Gastroesophageal sphincter (tissue), 4 donors: ENCODE measurements around the gene ARFGAP1. TPM values are rescaled to one million over a fixed set of nuclear protein-coding genes. Genes with fewer than 3 reads are reported as not detected.
A peak's percentile ranks its signal among the peaks of the same experiment; 100 is the strongest.

Source experiments
- ATAC-seq: fragments of 150-250 bp; one replicate; pipeline ENCODE4 v1.9.1; 2016; ENCODE audit warnings: mild to moderate bottlenecking, moderate library complexity
- H3K27ac ChIP-seq, 4 donors: fragments of 200-600 bp; sonication (generic) in 3 of 4; 1 replicate in 3 of 4; 2 replicates in 1 of 4; pipeline ENCODE4 v1.5.1; 2016 to 2019
- H3K27me3 ChIP-seq: fragments of 200-600 bp; sonication (generic); one replicate; pipeline ENCODE4 v1.5.1; 2019
- H3K36me3 ChIP-seq, 2 donors: fragments of 200-600 bp; sonication (generic); one replicate each; pipeline ENCODE4 v1.5.1; 2019; ENCODE audit warnings: control low read depth in 1 of 2
- H3K4me1 ChIP-seq, 3 donors: fragments of 200-600 bp; sonication (generic); 1 replicate in 2 of 3; 2 replicates in 1 of 3; pipeline ENCODE4 v1.5.1; 2016 to 2019; ENCODE audit warnings: control low read depth in 2 of 3
- H3K4me3 ChIP-seq, 2 donors: fragments of 200-600 bp; sonication (generic); one replicate each; pipeline ENCODE4 v1.5.1; 2019; ENCODE audit warnings: mild to moderate bottlenecking in 1 of 2, moderate library complexity in 1 of 2
- H3K9me3 ChIP-seq, 3 donors: fragments of 200-600 bp; sonication (generic); one replicate each; pipeline ENCODE4 v1.5.1; 2017 to 2019; ENCODE audit warnings: control low read depth in 2 of 3
- CTCF ChIP-seq, 4 experiments: fragments of 200-600 bp in 2 of 4; fragments of 450-650 bp in 2 of 4; sonication (generic) in 1 of 4; IDR thresholded peaks; one replicate each; pipeline ENCODE4 v1.5.1; 2017 to 2019; ENCODE audit warnings: antibody characterized with exemption in 4 of 4, mild to moderate bottlenecking in 2 of 4, moderate library complexity in 2 of 4
- EP300 ChIP-seq: sonication (generic); formaldehyde crosslinking; IDR thresholded peaks from one replicate; pipeline ENCODE4 v1.6.1; 2017; ENCODE audit warnings: antibody characterized with exemption, mild to moderate bottlenecking
- POLR2A ChIP-seq, 2 donors: fragments of 450-650 bp; IDR thresholded peaks; one replicate each; pipeline ENCODE4 v1.6.1; 2017; ENCODE audit warnings: antibody characterized with exemption in 2 of 2, mild to moderate bottlenecking in 2 of 2, moderate library complexity in 1 of 2
- POLR2AphosphoS5 ChIP-seq: sonication (generic); formaldehyde crosslinking; IDR thresholded peaks from one replicate; pipeline ENCODE4 v1.6.1; 2017; ENCODE audit warnings: antibody characterized with exemption
- WGBS, 2 donors: methylation state at CpG; one replicate each; pipeline ENCODE4 v1.1.5; 2018; ENCODE audit warnings: low coverage in 1 of 2; 5-methylcytosine and 5-hydroxymethylcytosine counted together
- total RNA-seq, 4 donors: library from RNA; depleted of rRNA; stranded (reverse); fragments of >200 nt; gene quantifications; one replicate each; pipeline ENCODE4 v1.1.0, GENCODE V29; 2016

The ARFGAP1 gene
- total RNA-seq, 4 donors from 2014 or later = 35.0 to 50.1 (median 45.2) TPM

GRCh38 chr20:63273059-63273579 lies 506 bp downstream of the ARFGAP1 start:
- H3K9me3 ChIP-seq = no peaks in the 10 kb centered on the region
- H3K27me3 ChIP-seq = no peaks in the 10 kb centered on the region
- no peak for TF ChIP-seq POLR2A (IDR thresholded peaks at IDR 0.05)
- no peak for TF ChIP-seq CTCF (IDR thresholded peaks at IDR 0.05)
- TF ChIP-seq POLR2AphosphoS5 = no peak
- no peak for TF ChIP-seq EP300
- no peak for ATAC-seq
- 1 to 4% methylated on average over 6 to 7 of the region's 37 CpGs for WGBS, 2 donors
- H3K4me3 ChIP-seq = peak overlapping the region; percentile 97 to 100
- H3K27ac ChIP-seq = peak overlapping the region; percentile 40 to 85 (median 82)
- peaks cover 0 to 27% of the 10 kb centered on the region in 2 donors for H3K36me3 ChIP-seq
- peaks cover 0 to 41% (median 22%) of the 10 kb centered on the region in 3 donors for H3K4me1 ChIP-seq

- TF ChIP-seq POLR2A (IDR thresholded peaks at IDR 0.05) (no peak), EP300 (no peak)
- H3K9me3 ChIP-seq = no peaks in the 10 kb centered on the region
- no peak overlapping the region for H3K27ac ChIP-seq
- H3K27me3 ChIP-seq = no peaks in the 10 kb centered on the region
- peaks cover 0 to 41% (median 22%) of the 10 kb centered on the region in 3 donors for H3K4me1 ChIP-seq
- peak overlapping the region; percentile 97 to 100 for H3K4me3 ChIP-seq
- no peak for ATAC-seq
- 20 to 27% methylated on average over 3 of the region's 20 CpGs for WGBS, 2 donors
- peaks cover 0 to 34% of the 10 kb centered on the region in 2 donors for H3K36me3 ChIP-seq
Measured at GRCh38 chr20:63273635-63274380, 1.2 kb downstream of the ARFGAP1 start.

- no peak overlapping the region for H3K4me3 ChIP-seq
- ATAC-seq = no peak
- no peak overlapping the region for H3K27ac ChIP-seq
- H3K36me3 ChIP-seq = peaks cover 0 to 42% of the 10 kb centered on the region in 2 donors
- TF ChIP-seq EP300 (no peak), POLR2AphosphoS5 (no peak), CTCF (IDR thresholded peaks at IDR 0.05) (no peak), POLR2A (IDR thresholded peaks at IDR 0.05) (no peak)
- whole genome bisulfite sequencing, 2 donors = 53 to 73% methylated on average over 3 to 4 of the region's 17 CpGs
- peaks cover 0 to 41% (median 22%) of the 10 kb centered on the region in 3 donors for H3K4me1 ChIP-seq
- H3K27me3 ChIP-seq = no peaks in the 10 kb centered on the region
- H3K9me3 ChIP-seq = no peaks in the 10 kb centered on the region
Measured at GRCh38 chr20:63274381-63275228, 2.0 kb downstream of the ARFGAP1 start.

GRCh38 chr20:63275825-63276224 lies 3.2 kb downstream of the ARFGAP1 start:
- H3K36me3 ChIP-seq = peaks cover 0 to 54% of the 10 kb centered on the region in 2 donors
- 87% methylated on average over 8 of the region's 18 CpGs; no CpG with 5 or more reads in 1 of the 2 donors for WGBS, 2 donors
- no peaks in the 10 kb centered on the region for H3K9me3 ChIP-seq
- no peak overlapping the region for H3K27ac ChIP-seq
- ATAC-seq = no peak
- TF ChIP-seq POLR2A (IDR thresholded peaks at IDR 0.05) (no peak), POLR2AphosphoS5 (no peak), EP300 (no peak), CTCF (IDR thresholded peaks at IDR 0.05) (no peak)
- no peaks in the 10 kb centered on the region for H3K27me3 ChIP-seq
- no peak overlapping the region for H3K4me3 ChIP-seq
- H3K4me1 ChIP-seq = peaks cover 0 to 41% (median 22%) of the 10 kb centered on the region in 3 donors

GRCh38 chr20:63276956-63277355 lies 4.3 kb downstream of the ARFGAP1 start:
- WGBS, 2 donors = 84% methylated on average over 7 of the region's 20 CpGs; no CpG with 5 or more reads in 1 of the 2 donors
- no peak for TF ChIP-seq EP300
- no peak for TF ChIP-seq POLR2A (IDR thresholded peaks at IDR 0.05)
- no peaks in the 10 kb centered on the region for H3K27me3 ChIP-seq
- peaks cover 0 to 66% of the 10 kb centered on the region in 2 donors for H3K36me3 ChIP-seq
- H3K4me3 ChIP-seq = no peak overlapping the region
- no peaks in the 10 kb centered on the region for H3K9me3 ChIP-seq
- H3K27ac ChIP-seq = no peak overlapping the region
- ATAC-seq = no peak
- peaks cover 0 to 34% (median 16%) of the 10 kb centered on the region in 3 donors for H3K4me1 ChIP-seq
